ENCODE measurements around the gene RAB15.

RAB15 gene

GRCh38 chr14:64971943-64972791, at the start of gene RAB15:
TSS of gene RAB15 (minus strand) at chr14:64972336. CDS start at chr14:64972076, 260 bp downstream.
- peak; percentile 78 for DNase-seq (ENCODE audit: low read depth, low spot score)

GRCh38 chr14:65019944-65020566, 47.9 kb upstream of the RAB15 start:
- peak; percentile 84 for DNase-seq (ENCODE audit: low read depth, low spot score)

GRCh38 chr14:65016471-65016870, 44.3 kb upstream of the RAB15 start:
- DNase-seq (ENCODE audit: low read depth, low spot score) = no peak

GRCh38 chr14:65015391-65015790, 43.3 kb upstream of the RAB15 start:
- DNase-seq (ENCODE audit: low read depth, low spot score) = no peak

- no peak for DNase-seq (ENCODE audit: low read depth, low spot score)
Measured at GRCh38 chr14:65012353-65012752, 40.2 kb upstream of the RAB15 start.

GRCh38 chr14:65011538-65011937, 39.4 kb upstream of the RAB15 start:
- no peak for DNase-seq (ENCODE audit: low read depth, low spot score)

- no peak for DNase-seq (ENCODE audit: low read depth, low spot score)
Measured at GRCh38 chr14:65010211-65010931, 38.2 kb upstream of the RAB15 start.

GRCh38 chr14:65007202-65007601, 35.1 kb upstream of the RAB15 start:
- DNase-seq (ENCODE audit: low read depth, low spot score) = peak; percentile 14

GRCh38 chr14:65006261-65006721, 34.2 kb upstream of the RAB15 start:
- peak; percentile 53 for DNase-seq (ENCODE audit: low read depth, low spot score)

GRCh38 chr14:65003394-65003793, 31.3 kb upstream of the RAB15 start:
- no peak for DNase-seq (ENCODE audit: low read depth, low spot score)

- DNase-seq (ENCODE audit: low read depth, low spot score) = peak; percentile 16
Measured at GRCh38 chr14:65002586-65003210, 30.6 kb upstream of the RAB15 start.

- DNase-seq (ENCODE audit: low read depth, low spot score) = no peak
Measured at GRCh38 chr14:65001723-65002122, 29.6 kb upstream of the RAB15 start.

- peak; percentile 32 for DNase-seq (ENCODE audit: low read depth, low spot score)
Measured at GRCh38 chr14:65000898-65001591, 28.9 kb upstream of the RAB15 start.

- no peak for DNase-seq (ENCODE audit: low read depth, low spot score)
Measured at GRCh38 chr14:64998455-64998931, 26.4 kb upstream of the RAB15 start.

GRCh38 chr14:64997108-64997794, 25.1 kb upstream of the RAB15 start:
- DNase-seq (ENCODE audit: low read depth, low spot score) = peak; percentile 27

- peak; percentile 38 for DNase-seq (ENCODE audit: low read depth, low spot score)
Measured at GRCh38 chr14:64995291-64995690, 23.2 kb upstream of the RAB15 start.

GRCh38 chr14:64994540-64994939, 22.4 kb upstream of the RAB15 start:
- DNase-seq (ENCODE audit: low read depth, low spot score) = no peak

GRCh38 chr14:64993266-64993930, 21.3 kb upstream of the RAB15 start:
- DNase-seq (ENCODE audit: low read depth, low spot score) = no peak

GRCh38 chr14:64992328-64992885, 20.3 kb upstream of the RAB15 start:
- no peak for DNase-seq (ENCODE audit: low read depth, low spot score)

- no peak for DNase-seq (ENCODE audit: low read depth, low spot score)
Measured at GRCh38 chr14:64990939-64991338, 18.8 kb upstream of the RAB15 start.
